Measurements from ENCODE around the gene IFIH1.

IFIH1 gene

DNA sequence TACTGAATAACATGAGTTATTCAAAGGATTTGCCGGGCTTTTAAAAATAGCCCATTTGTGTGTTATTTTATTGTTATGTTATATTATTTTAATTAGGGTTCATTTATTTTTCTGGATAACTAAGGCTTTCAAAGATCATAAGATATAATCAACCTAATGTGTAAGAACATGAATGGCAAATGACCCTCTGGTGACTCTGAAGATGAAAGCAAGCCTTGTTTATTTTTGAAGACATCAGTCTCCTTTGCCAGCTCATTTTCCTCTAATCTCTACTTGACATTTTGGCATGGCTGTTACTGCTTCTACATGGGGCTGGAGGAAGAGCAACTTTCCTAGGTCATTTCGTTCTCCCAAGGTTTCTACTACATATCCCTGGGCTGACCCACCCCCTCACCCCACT lies 85.8 kb downstream of the IFIH1 start:
- no peak for DNase-seq (ENCODE audit: low spot score)
- TF ChIP-seq, protein P1, sequence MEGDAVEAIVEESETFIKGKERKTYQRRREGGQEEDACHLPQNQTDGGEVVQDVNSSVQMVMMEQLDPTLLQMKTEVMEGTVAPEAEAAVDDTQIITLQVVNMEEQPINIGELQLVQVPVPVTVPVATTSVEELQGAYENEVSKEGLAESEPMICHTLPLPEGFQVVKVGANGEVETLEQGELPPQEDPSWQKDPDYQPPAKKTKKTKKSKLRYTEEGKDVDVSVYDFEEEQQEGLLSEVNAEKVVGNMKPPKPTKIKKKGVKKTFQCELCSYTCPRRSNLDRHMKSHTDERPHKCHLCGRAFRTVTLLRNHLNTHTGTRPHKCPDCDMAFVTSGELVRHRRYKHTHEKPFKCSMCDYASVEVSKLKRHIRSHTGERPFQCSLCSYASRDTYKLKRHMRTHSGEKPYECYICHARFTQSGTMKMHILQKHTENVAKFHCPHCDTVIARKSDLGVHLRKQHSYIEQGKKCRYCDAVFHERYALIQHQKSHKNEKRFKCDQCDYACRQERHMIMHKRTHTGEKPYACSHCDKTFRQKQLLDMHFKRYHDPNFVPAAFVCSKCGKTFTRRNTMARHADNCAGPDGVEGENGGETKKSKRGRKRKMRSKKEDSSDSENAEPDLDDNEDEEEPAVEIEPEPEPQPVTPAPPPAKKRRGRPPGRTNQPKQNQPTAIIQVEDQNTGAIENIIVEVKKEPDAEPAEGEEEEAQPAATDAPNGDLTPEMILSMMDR (IDR thresholded peaks at IDR 0.05; ENCODE audit: extremely low read depth, missing control alignments): no peak

DNA sequence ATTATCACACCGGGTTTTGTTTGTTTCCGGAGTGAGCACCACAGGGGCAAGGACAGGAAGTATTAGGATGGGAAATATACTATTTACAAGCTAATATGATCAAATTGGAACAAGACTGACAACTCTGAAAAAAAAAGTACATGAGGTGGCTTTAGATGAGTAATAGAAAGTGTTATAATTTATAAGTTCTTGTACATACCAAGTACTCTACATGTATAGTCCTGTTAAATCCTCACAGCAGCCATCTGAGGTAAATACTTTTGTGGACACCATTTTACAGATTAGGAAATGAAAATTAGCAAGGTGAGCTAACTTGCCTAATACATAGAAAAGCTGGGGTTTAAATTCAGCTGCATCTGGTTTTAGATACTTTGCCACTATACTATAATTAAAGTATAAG lies 86.5 kb downstream of the IFIH1 start:
- TF ChIP-seq, protein P1 (IDR thresholded peaks at IDR 0.05; ENCODE audit: extremely low read depth, missing control alignments): no peak
- DNase-seq (ENCODE audit: low spot score): no peak

DNA sequence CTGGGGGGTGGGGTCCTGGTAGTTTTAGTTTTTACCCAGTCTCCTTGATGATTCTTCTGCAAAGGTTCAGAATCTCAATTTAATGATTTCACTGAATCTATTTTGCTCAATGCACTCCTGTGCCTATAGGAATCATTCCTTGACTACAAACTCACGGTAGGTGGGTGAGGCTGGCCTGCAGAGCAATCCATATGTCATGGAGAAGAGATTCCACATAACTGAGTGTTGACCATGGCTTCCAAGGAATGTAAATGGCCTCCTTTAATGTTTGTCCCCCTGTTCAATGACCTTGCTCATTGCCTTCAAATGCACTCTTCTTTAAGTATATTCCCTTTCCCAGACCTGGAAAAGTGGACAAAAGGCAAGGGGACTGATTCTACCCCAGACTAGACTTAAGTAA lies 87.7 kb downstream of the IFIH1 start:
- TF ChIP-seq, protein P1 (IDR thresholded peaks at IDR 0.05; ENCODE audit: extremely low read depth, missing control alignments): no peak
- DNase-seq (ENCODE audit: low spot score): no peak

DNA sequence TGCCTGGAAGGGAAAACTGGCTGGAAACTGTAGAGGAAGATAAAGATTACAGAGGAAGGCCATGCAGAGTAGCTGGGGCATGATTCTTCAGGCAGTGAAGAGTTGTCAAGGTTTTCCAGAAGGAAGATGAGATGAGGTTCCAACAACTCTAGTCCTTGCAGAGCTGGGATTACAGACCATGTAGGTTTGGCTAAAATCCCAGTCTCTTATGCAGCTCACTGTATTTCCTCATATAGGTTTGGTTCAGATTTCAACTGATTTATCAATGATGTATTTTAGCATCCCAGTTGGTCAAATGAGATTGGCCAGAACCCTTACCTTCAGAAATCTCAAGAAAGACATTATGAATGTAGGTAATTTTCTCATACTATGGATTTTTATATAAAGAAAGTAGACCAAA lies 91.6 kb downstream of the IFIH1 start:
- TF ChIP-seq, protein P1 (IDR thresholded peaks at IDR 0.05; ENCODE audit: extremely low read depth, missing control alignments): no peak
- DNase-seq (ENCODE audit: low spot score): no peak

DNA sequence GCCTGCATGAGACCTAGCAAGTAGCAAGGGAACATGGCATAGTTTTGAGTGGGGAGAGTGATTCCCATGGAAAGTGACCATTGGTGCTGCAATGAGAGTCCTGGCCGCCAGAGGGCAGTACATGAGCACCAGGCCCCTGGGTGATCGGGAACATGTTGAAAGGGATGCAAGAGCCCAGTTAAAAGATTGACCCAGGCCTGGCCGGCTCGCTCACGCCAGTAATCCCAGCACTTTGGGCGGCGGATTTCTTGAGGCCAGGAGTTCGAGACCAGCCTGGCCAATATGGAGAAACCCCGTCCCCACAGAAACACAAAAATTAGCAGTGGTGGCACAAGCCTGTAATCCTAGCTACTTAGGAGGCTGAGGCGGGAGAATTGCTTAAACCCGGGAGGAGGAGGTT lies 97.4 kb downstream of the IFIH1 start:
- peak; percentile 73 for DNase-seq (ENCODE audit: low spot score)
- TF ChIP-seq, protein P1 (IDR thresholded peaks at IDR 0.05; ENCODE audit: extremely low read depth, missing control alignments): peak; percentile 94

DNA sequence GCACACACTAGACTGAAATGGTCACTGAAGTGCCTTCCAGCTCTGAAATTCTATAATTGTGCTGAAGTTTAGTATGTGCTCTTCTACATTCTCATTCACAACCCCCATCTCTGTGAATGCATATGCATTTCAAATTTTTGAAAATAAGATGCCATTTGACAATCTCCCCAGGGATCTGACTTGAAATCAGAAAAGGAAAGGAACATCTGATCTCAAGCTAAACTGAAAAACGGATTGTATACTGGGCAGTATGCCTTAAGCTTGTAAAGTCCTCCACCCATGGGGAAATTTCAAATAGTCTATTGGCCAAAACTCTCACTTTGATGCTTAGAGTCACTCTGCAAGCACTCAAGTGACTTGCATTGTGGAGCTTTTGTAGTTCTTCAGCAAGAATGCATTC lies 98.1 kb downstream of the IFIH1 start:
- DNase-seq (ENCODE audit: low spot score): no peak
- TF ChIP-seq, protein P1 (IDR thresholded peaks at IDR 0.05; ENCODE audit: extremely low read depth, missing control alignments): no peak

DNA sequence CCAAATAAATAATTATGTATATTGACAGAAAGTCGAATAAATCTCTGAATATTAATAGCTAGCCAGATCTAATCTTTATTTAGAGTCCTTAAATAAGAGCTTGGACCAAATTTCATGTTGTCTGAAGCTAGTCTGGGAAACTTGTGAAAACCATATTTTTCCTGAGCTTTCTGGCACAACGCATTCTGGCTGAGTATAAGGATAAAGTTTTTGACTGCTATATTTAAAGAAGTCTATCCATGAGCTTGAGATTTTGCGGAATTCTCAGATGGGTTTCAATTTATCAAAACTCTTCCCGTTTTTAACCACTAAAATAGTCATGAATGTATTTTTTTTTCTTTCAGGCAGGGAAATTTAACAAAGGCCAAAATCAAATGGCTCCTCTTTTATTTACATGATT lies 99.1 kb downstream of the IFIH1 start:
- TF ChIP-seq, protein P1 (IDR thresholded peaks at IDR 0.05; ENCODE audit: extremely low read depth, missing control alignments): no peak

More for the DNA sequence above, 99.1 kb downstream of the IFIH1 start:
- no peak for DNase-seq (ENCODE audit: low spot score)
